EH (cell line): ENCODE measurements around the gene ASTL.
A peak's percentile ranks its signal among the peaks of the same experiment; 100 is the strongest.
"Not testable (repeated sequence)": the region's sequence is repeated elsewhere in the genome, so short reads cannot be mapped to it uniquely, and the experiment has no call there.

Experiments used
- DNase-seq: peaks from one replicate; pipeline ENCODE4 v3.0.0-alpha.2; 2015; ENCODE audit warnings: low read depth

The ASTL gene

GRCh38 chr2:96138179-96139145, at the start of gene ASTL:
ASTL (minus strand) TSS chr2:96138502; CDS start chr2:96138436, 66 bp downstream.
- peak; percentile 56 for DNase-seq

- no peak for DNase-seq
Measured at GRCh38 chr2:96186562-96186961, 48.3 kb upstream of the ASTL start.

GRCh38 chr2:96185516-96185915, 47.2 kb upstream of the ASTL start:
- no peak for DNase-seq

GRCh38 chr2:96184989-96185388, 46.7 kb upstream of the ASTL start:
- DNase-seq: no peak

- DNase-seq: no peak
Measured at GRCh38 chr2:96184188-96184587, 45.9 kb upstream of the ASTL start.

GRCh38 chr2:96181529-96181928, 43.2 kb upstream of the ASTL start:
- no peak for DNase-seq

GRCh38 chr2:96180521-96180920, 42.2 kb upstream of the ASTL start:
- no peak for DNase-seq

- DNase-seq: no peak
Measured at GRCh38 chr2:96180002-96180401, 41.7 kb upstream of the ASTL start.

- no peak for DNase-seq
Measured at GRCh38 chr2:96176661-96177060, 38.4 kb upstream of the ASTL start.

GRCh38 chr2:96175951-96176350, 37.6 kb upstream of the ASTL start:
- DNase-seq: peak; percentile 76

GRCh38 chr2:96174251-96175144, 36.2 kb upstream of the ASTL start:
- DNase-seq: peak; percentile 68

- no peak for DNase-seq
Measured at GRCh38 chr2:96171831-96172230, 33.5 kb upstream of the ASTL start.

GRCh38 chr2:96170626-96171025, 32.3 kb upstream of the ASTL start:
- DNase-seq: no peak

- no peak for DNase-seq
Measured at GRCh38 chr2:96169868-96170507, 31.7 kb upstream of the ASTL start.

- no peak for DNase-seq
Measured at GRCh38 chr2:96167407-96168013, 29.2 kb upstream of the ASTL start.

GRCh38 chr2:96164459-96165184, 26.3 kb upstream of the ASTL start:
- no peak for DNase-seq

GRCh38 chr2:96163768-96164429, 25.6 kb upstream of the ASTL start:
- no peak for DNase-seq

- DNase-seq: no peak
Measured at GRCh38 chr2:96163415-96163767, 25.1 kb upstream of the ASTL start.

- no peak for DNase-seq
Measured at GRCh38 chr2:96161898-96162297, 23.6 kb upstream of the ASTL start.

- not testable (repeated sequence) for DNase-seq
Measured at GRCh38 chr2:96160366-96160765, 22.1 kb upstream of the ASTL start.
